KMS-11 (cell line): Measurements from ENCODE around the gene LARP4B.

ENCODE experiments used
- H2AFZ ChIP-seq: fragments of 200-600 bp; sonication (generic); 2 replicates; pipeline ENCODE4 v1.6.1; 2016; ENCODE audit warnings: antibody characterized with exemption, mixed run types, low read depth
- H3K27ac ChIP-seq: fragments of 200-600 bp; sonication (generic); 2 replicates; pipeline ENCODE4 v1.6.1; 2016; ENCODE audit warnings: mild to moderate bottlenecking, mixed run types
- H3K27me3 ChIP-seq: fragments of 200-600 bp; sonication (generic); 2 replicates; pipeline ENCODE4 v1.6.1; 2017; ENCODE audit warnings: mild to moderate bottlenecking, low read depth, mixed run types, moderate library complexity; ENCODE audit not compliant: insufficient read depth
- H3K36me3 ChIP-seq: fragments of 200-600 bp; sonication (generic); 2 replicates; pipeline ENCODE4 v1.6.1; 2017; ENCODE audit warnings: mild to moderate bottlenecking, mixed run types; ENCODE audit not compliant: insufficient read depth
- H3K4me1 ChIP-seq: fragments of 200-600 bp; sonication (generic); 2 replicates; pipeline ENCODE4 v1.6.1; 2016; ENCODE audit warnings: mild to moderate bottlenecking, low read depth, mixed run types; ENCODE audit not compliant: poor library complexity, severe bottlenecking
- H3K4me2 ChIP-seq: fragments of 200-600 bp; sonication (generic); 2 replicates; pipeline ENCODE4 v1.7.0; 2016; ENCODE audit warnings: mild to moderate bottlenecking, mixed run types
- H3K4me3 ChIP-seq: fragments of 200-600 bp; sonication (generic); IDR thresholded peaks from 2 replicates; pipeline ENCODE4 v1.6.1; 2017; ENCODE audit warnings: low read depth, low read length, mixed read lengths; ENCODE audit not compliant: insufficient read depth
- H3K79me2 ChIP-seq: fragments of 200-600 bp; sonication (generic); 2 replicates; pipeline ENCODE4 v1.6.1; 2016; ENCODE audit warnings: low read depth, mixed run types; ENCODE audit not compliant: insufficient read depth
- H3K9ac ChIP-seq: fragments of 200-600 bp; sonication (generic); 2 replicates; pipeline ENCODE4 v1.6.1; 2016; ENCODE audit warnings: mild to moderate bottlenecking, mixed run types
- H4K20me1 ChIP-seq: fragments of 200-600 bp; sonication (generic); 2 replicates; pipeline ENCODE4 v1.6.1; 2016; ENCODE audit warnings: mild to moderate bottlenecking, mixed run types; ENCODE audit not compliant: insufficient read depth
- TF ChIP-seq, protein P1 (sequence below): fragments of 200-600 bp; sonication (generic); conservative IDR thresholded peaks from 2 replicates; pipeline ENCODE4 v1.6.1; 2017; ENCODE audit warnings: low read depth, mild to moderate bottlenecking, antibody characterized with exemption, low read length, moderate library complexity, mixed read lengths

Gene LARP4B

DNA sequence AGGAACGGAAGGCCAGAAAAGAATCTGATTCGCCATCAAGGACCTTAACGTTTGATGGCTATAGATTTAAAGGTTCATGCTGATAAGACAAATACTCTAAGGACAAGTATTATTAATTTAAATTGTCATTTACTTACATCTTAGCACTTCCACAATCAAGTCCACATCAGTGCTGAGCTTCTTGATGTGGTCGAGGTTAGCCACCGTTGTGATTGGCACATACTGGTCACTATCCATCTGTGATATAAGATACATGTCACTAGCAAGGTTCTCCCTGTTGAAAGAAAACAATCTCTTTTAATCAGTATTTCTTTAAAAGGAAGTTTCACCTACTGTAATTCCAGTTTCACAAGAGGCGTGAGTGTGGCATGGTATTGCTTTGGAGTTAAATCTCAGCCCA is 88.7 kb downstream of the LARP4B start:
- TF ChIP-seq, protein P1, sequence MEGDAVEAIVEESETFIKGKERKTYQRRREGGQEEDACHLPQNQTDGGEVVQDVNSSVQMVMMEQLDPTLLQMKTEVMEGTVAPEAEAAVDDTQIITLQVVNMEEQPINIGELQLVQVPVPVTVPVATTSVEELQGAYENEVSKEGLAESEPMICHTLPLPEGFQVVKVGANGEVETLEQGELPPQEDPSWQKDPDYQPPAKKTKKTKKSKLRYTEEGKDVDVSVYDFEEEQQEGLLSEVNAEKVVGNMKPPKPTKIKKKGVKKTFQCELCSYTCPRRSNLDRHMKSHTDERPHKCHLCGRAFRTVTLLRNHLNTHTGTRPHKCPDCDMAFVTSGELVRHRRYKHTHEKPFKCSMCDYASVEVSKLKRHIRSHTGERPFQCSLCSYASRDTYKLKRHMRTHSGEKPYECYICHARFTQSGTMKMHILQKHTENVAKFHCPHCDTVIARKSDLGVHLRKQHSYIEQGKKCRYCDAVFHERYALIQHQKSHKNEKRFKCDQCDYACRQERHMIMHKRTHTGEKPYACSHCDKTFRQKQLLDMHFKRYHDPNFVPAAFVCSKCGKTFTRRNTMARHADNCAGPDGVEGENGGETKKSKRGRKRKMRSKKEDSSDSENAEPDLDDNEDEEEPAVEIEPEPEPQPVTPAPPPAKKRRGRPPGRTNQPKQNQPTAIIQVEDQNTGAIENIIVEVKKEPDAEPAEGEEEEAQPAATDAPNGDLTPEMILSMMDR, result no peak
- Histone ChIP-seq H3K9ac (no peak overlapping the region), H3K4me3 (no peak overlapping the region), H4K20me1 (peaks cover 6% of the 10 kb centered on the region; the same call in 1 of the 2 replicates), H3K27me3 (no peaks in the 10 kb centered on the region), H3K4me1 (peaks cover 47% of the 10 kb centered on the region), H3K36me3 (peaks cover 13% of the 10 kb centered on the region; the same call in 1 of the 2 replicates), H3K27ac (no peak overlapping the region; the same call in 1 of the 2 replicates), H3K4me2 (peak overlapping the region; percentile 10; the same call in 1 of the 2 replicates), H2AFZ (no peak overlapping the region), H3K79me2 (peaks cover 68% of the 10 kb centered on the region; the same call in 1 of the 2 replicates)

DNA sequence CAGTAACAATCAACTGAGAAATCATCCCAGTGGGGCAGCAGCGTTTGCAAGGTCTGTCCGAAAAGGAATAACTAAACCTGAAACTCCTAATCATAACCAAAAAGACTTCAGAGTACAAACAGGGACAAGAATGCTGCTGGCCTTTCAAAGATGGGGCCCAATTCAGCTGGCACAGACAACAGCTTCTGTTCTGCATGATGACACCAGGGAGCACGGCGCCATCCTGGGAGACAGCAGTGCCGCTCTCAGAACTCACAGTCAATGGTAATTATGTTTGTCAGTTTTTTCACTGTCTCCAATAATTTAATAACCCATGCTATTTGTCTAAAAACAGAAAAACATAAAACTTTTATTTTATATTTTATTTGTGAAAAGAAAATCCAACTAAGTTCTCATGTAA is 90.0 kb downstream of the LARP4B start:
- H2AFZ ChIP-seq, result no peak overlapping the region
- H3K27ac ChIP-seq, result no peak overlapping the region
- TF ChIP-seq, protein P1, result no peak
- peaks cover 34% of the 10 kb centered on the region for H3K4me1 ChIP-seq
- H4K20me1 ChIP-seq, result peaks cover 6% of the 10 kb centered on the region
- H3K27me3 ChIP-seq, result no peaks in the 10 kb centered on the region
- H3K36me3 ChIP-seq, result peaks cover 13% of the 10 kb centered on the region; the same call in 1 of the 2 replicates
- no peak overlapping the region for H3K4me3 ChIP-seq
- H3K79me2 ChIP-seq, result peaks cover 59% of the 10 kb centered on the region; the same call in 1 of the 2 replicates
- H3K4me2 ChIP-seq, result no peak overlapping the region
- H3K9ac ChIP-seq, result no peak overlapping the region

DNA sequence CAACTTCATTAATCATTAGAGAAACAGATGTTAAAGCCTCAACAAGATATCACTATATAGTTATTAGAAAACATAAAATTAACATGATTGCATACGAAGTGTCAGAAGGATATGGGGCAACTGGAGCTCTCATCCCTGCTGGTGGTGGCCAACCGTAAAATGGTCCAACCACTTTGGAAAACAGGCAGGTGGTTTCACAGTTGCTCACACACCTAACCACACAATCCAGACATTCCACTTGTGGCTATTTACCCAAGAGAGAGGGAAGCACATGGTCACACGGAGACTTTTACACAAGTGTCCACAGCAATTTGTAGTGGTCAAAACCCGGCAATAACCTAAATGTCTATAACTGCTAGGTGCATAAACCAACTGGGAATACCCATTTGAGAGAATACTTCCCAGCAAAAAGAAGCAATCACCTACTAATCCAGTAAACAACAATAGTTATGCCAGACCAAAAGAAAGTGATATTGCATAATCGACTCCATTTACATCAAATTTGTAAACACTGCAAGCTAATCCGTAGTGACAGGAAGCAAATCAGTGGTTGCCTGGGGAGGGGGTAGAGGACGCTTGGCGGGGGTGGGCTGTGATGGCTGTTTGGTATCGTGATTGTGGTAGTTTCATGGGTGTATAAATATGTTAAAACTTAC is 91.8 kb downstream of the LARP4B start:
- Histone ChIP-seq H3K79me2 (peaks cover 40% of the 10 kb centered on the region; the same call in 1 of the 2 replicates), H4K20me1 (no peaks in the 10 kb centered on the region; the same call in 1 of the 2 replicates), H2AFZ (no peak overlapping the region), H3K9ac (no peak overlapping the region), H3K27ac (no peak overlapping the region), H3K27me3 (no peaks in the 10 kb centered on the region), H3K36me3 (peaks cover 13% of the 10 kb centered on the region; the same call in 1 of the 2 replicates), H3K4me2 (no peak overlapping the region), H3K4me3 (no peak overlapping the region), H3K4me1 (peaks cover 20% of the 10 kb centered on the region)
- TF ChIP-seq, protein P1, result no peak

DNA sequence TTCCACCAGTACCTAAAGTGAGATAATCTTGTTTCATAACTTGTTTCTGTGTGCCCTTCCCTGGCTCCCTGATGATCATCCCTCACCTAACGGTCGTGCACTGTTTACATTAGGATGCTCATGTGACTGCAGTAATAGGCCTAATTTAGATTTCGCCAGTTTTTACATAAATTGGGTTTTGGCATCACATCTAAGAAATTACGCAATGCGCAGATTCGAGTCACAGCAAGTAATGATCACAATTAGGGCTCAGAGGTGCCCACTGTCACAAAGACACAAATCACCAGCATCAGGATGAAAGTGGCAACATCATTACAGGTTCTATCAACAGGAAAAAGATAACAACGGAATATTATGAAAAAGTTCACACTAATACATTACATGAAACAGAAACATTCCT is 94.7 kb downstream of the LARP4B start:
- H3K27ac ChIP-seq, result no peak overlapping the region
- no peaks in the 10 kb centered on the region; the same call in 1 of the 2 replicates for H4K20me1 ChIP-seq
- H3K27me3 ChIP-seq, result no peaks in the 10 kb centered on the region
- H3K9ac ChIP-seq, result no peak overlapping the region
- H3K36me3 ChIP-seq, result peaks cover 8% of the 10 kb centered on the region; the same call in 1 of the 2 replicates
- no peak overlapping the region for H2AFZ ChIP-seq
- TF ChIP-seq, protein P1, result no peak
- no peak overlapping the region for H3K4me2 ChIP-seq
- peaks cover 37% of the 10 kb centered on the region; the same call in 1 of the 2 replicates for H3K79me2 ChIP-seq
- H3K4me3 ChIP-seq, result no peak overlapping the region
- H3K4me1 ChIP-seq, result no peaks in the 10 kb centered on the region
